Astrocyte of the spinal cord (primary cell): ENCODE data around the gene TEX28.

Experiments used
- DNase-seq: peaks from one replicate; pipeline ENCODE4 v3.0.0; 2011; ENCODE audit warnings: low read depth, low spot score
- H3K4me3 ChIP-seq: 2 replicates; pipeline ENCODE4 v1.5.1; 2011; ENCODE audit warnings: low read depth, mild to moderate bottlenecking, low read length, moderate library complexity
- CTCF ChIP-seq: IDR thresholded peaks from 2 replicates; pipeline ENCODE4 v1.5.1; 2012; ENCODE audit warnings: low read depth, mild to moderate bottlenecking, low read length, inconsistent platforms
- in situ Hi-C: cut with HindIII; loops from 2 replicates; pipeline ENCODE4 v1.10.0; 2017; ENCODE audit warnings: low sequenced_read_pairs

Gene TEX28

GRCh38 chrX:154321594-154321993 is 26.7 kb upstream of the TEX28 start:
- TF ChIP-seq CTCF = peak; percentile 10
- in situ Hi-C loops = no loop called here
- no peak overlapping the region for H3K4me3 ChIP-seq
- DNase-seq = no peak

- in situ Hi-C loops = no loop called here
- TF ChIP-seq CTCF = no peak
- no peak for DNase-seq
- no peak overlapping the region for H3K4me3 ChIP-seq
Measured at GRCh38 chrX:154321152-154321551, 26.2 kb upstream of the TEX28 start.

GRCh38 chrX:154320406-154320805 is 25.5 kb upstream of the TEX28 start:
- TF ChIP-seq CTCF = no peak
- H3K4me3 ChIP-seq = no peak overlapping the region
- DNase-seq = no peak
- in situ Hi-C loops = no loop called here

GRCh38 chrX:154317391-154317995 is 22.6 kb upstream of the TEX28 start:
- peak; percentile 54 for TF ChIP-seq CTCF
- DNase-seq = no peak
- in situ Hi-C loops = no loop called here
- no peak overlapping the region for H3K4me3 ChIP-seq

GRCh38 chrX:154315416-154315815 is 20.5 kb upstream of the TEX28 start:
- DNase-seq = no peak
- TF ChIP-seq CTCF = no peak
- H3K4me3 ChIP-seq = no peak overlapping the region
- in situ Hi-C loops = no loop called here

- in situ Hi-C loops = no loop called here
- DNase-seq = no peak
- H3K4me3 ChIP-seq = no peak overlapping the region
- no peak for TF ChIP-seq CTCF
Measured at GRCh38 chrX:154313147-154313546, 18.2 kb upstream of the TEX28 start.

- TF ChIP-seq CTCF = no peak
- no peak overlapping the region for H3K4me3 ChIP-seq
- in situ Hi-C loops = no loop called here
- no peak for DNase-seq
Measured at GRCh38 chrX:154312116-154312515, 17.2 kb upstream of the TEX28 start.
